HEK293T (cell line): ENCODE measurements around the gene JAK1.

Experiments
- ARNT ChIP-seq: fragments of 450-650 bp; IDR thresholded peaks from 2 replicates; pipeline ENCODE4 v1.6.1; 2017; ENCODE audit warnings: mild to moderate bottlenecking
- BHLHE40 ChIP-seq: fragments of 450-650 bp; IDR thresholded peaks from 2 replicates; pipeline ENCODE4 v1.6.1; 2016; ENCODE audit warnings: mild to moderate bottlenecking, moderate library complexity, borderline replicate concordance
- ZNF384 ChIP-seq: fragments of 450-650 bp; IDR thresholded peaks from 2 replicates; pipeline ENCODE4 v1.6.1; 2016

- no peak for TF ChIP-seq BHLHE40
- TF ChIP-seq ARNT: no peak
- no peak for TF ChIP-seq ZNF384
These were observed 99.1 kb downstream of the JAK1 start for GRCh38 chr1:64867266-64867665.
